SK-N-SH (cell line): ENCODE results near the gene PHLDA3. TPM values are rescaled to one million over a fixed set of nuclear protein-coding genes. Genes with fewer than 3 reads are reported as not detected.

Experiments
- CTCF ChIP-seq: fragments of 200-600 bp; sonication (generic); IDR thresholded peaks from 2 replicates; pipeline ENCODE4 v1.6.1; 2017; ENCODE audit warnings: antibody characterized with exemption, mild to moderate bottlenecking, moderate library complexity
- ELF1 ChIP-seq: IDR thresholded peaks from 2 replicates; pipeline ENCODE4 v1.4.0; 2012
- FOXJ3 ChIP-seq: sonication (generic); formaldehyde crosslinking; IDR thresholded peaks from 2 replicates; pipeline ENCODE4 v1.5.1; 2020; ENCODE audit warnings: mild to moderate bottlenecking, missing genetic modification reagents
- FOXM1 ChIP-seq: IDR thresholded peaks from 2 replicates; pipeline ENCODE4 v1.4.0; 2012; ENCODE audit warnings: low read depth, mild to moderate bottlenecking
- GABPA ChIP-seq: IDR thresholded peaks from 2 replicates; pipeline ENCODE4 v1.4.0; 2012; ENCODE audit warnings: low read depth, mild to moderate bottlenecking
- GATA2 ChIP-seq: sonication (generic); formaldehyde crosslinking; IDR thresholded peaks from 2 replicates; pipeline ENCODE4 v1.5.0; 2020; ENCODE audit warnings: mild to moderate bottlenecking, missing genetic modification reagents
- IRF3 ChIP-seq: fragments of 150-350 bp; IDR thresholded peaks from 2 replicates; pipeline ENCODE4 v1.6.1; 2016; ENCODE audit warnings: mild to moderate bottlenecking, low read depth, low read length
- JUND ChIP-seq: IDR thresholded peaks from 2 replicates; pipeline ENCODE4 v1.4.0; 2012
- NFIC ChIP-seq: IDR thresholded peaks from 2 replicates; pipeline ENCODE4 v1.4.0; 2012; ENCODE audit warnings: borderline replicate concordance
- NRF1 ChIP-seq: IDR thresholded peaks from 2 replicates; pipeline ENCODE4 v1.6.1; 2012; ENCODE audit warnings: low read depth, mild to moderate bottlenecking, low read length
- PBX3 ChIP-seq: IDR thresholded peaks from 2 replicates; pipeline ENCODE4; 2012
- RAD21 ChIP-seq: IDR thresholded peaks from 2 replicates; pipeline ENCODE4 v1.6.1; 2012; ENCODE audit warnings: mild to moderate bottlenecking, low read length
- RCOR1 ChIP-seq: fragments of 150-350 bp; IDR thresholded peaks from 2 replicates; pipeline ENCODE4 v1.6.1; 2017; ENCODE audit warnings: antibody characterized with exemption, low read length
- RFX5 ChIP-seq: IDR thresholded peaks from 2 replicates; pipeline ENCODE4 v1.6.1; 2012; ENCODE audit warnings: mild to moderate bottlenecking, improper control_type of control experiment, low read length
- RXRA ChIP-seq: IDR thresholded peaks from 2 replicates; pipeline ENCODE4 v1.4.0; 2012; ENCODE audit warnings: low read depth, mild to moderate bottlenecking, borderline replicate concordance
- SIN3A ChIP-seq: IDR thresholded peaks from 2 replicates; pipeline ENCODE4 v1.6.1; 2012; ENCODE audit warnings: low read depth, mild to moderate bottlenecking, low read length, moderate library complexity, borderline replicate concordance
- SMC3 ChIP-seq: IDR thresholded peaks from 2 replicates; pipeline ENCODE4 v1.6.1; 2012; ENCODE audit warnings: low read depth, low read length, improper control_type of control experiment
- TCF12 ChIP-seq: IDR thresholded peaks from 2 replicates; pipeline ENCODE4 v1.4.0; 2012
- TEAD4 ChIP-seq: IDR thresholded peaks from 2 replicates; pipeline ENCODE4 v1.4.0; 2012; ENCODE audit warnings: mild to moderate bottlenecking, borderline replicate concordance; ENCODE audit not compliant: insufficient read depth
- USF1 ChIP-seq: IDR thresholded peaks from 2 replicates; pipeline ENCODE4 v1.4.0; 2012; ENCODE audit warnings: low read depth, borderline replicate concordance
- USF2 ChIP-seq: fragments of 150-350 bp; IDR thresholded peaks from 2 replicates; pipeline ENCODE4 v1.6.1; 2017; ENCODE audit warnings: antibody characterized with exemption, low read length, low read depth, borderline replicate concordance
- YY1 ChIP-seq: IDR thresholded peaks from 2 replicates; pipeline ENCODE4 v1.4.0; 2012; ENCODE audit warnings: low read depth, mild to moderate bottlenecking
- ZBTB33 ChIP-seq: IDR thresholded peaks from 2 replicates; pipeline ENCODE4 v1.4.0; 2012; ENCODE audit warnings: low read depth, borderline replicate concordance
- polyA plus RNA-seq, 3 experiments: library from polyadenylated mRNA; depleted of rRNA; stranded (reverse); fragments of >200 nt; gene quantifications; 2 replicates each; pipeline ENCODE4 v1.2.3, GENCODE V29; 2012

Gene PHLDA3
- polyA plus RNA-seq, 1 of the 3 experiments (the other 2 are of a cell fraction) = 105 TPM

- no peak for TF ChIP-seq CTCF
- 0 out of 2 replicates have a peak, but pooled peaks have one; percentile 31 for TF ChIP-seq RXRA
- no peak for TF ChIP-seq RCOR1
- no peak for TF ChIP-seq FOXM1
- TF ChIP-seq YY1 = no peak
- peak; percentile 65 for TF ChIP-seq PBX3
- TF ChIP-seq FOXJ3 (CRISPR knock-in tag) = no peak
- TF ChIP-seq SIN3A = no peak; the same call in 1 of the 2 replicates
- no peak for TF ChIP-seq RFX5
- peak; percentile 70 for TF ChIP-seq TCF12
- TF ChIP-seq JUND = peak; percentile 58; the same call in 1 of the 2 replicates
- no peak for TF ChIP-seq USF1
- no peak for TF ChIP-seq GABPA
- TF ChIP-seq SMC3 = no peak
- TF ChIP-seq ZBTB33 = no peak
- peak; percentile 22; the same call in 1 of the 2 replicates for TF ChIP-seq NFIC
- no peak for TF ChIP-seq ELF1
- TF ChIP-seq NRF1 = no peak
- TF ChIP-seq TEAD4 = peak; percentile 67; the same call in 1 of the 2 replicates
- no peak for TF ChIP-seq RAD21
- no peak for TF ChIP-seq IRF3
- TF ChIP-seq USF2 = no peak
- TF ChIP-seq GATA2 (CRISPR knock-in tag) = no peak
Observed at GRCh38 chr1:201503397-201504176, 34.6 kb upstream of the PHLDA3 start (continued).
